Measurements from ENCODE around the gene SCUBE3.

Gene SCUBE3

DNA sequence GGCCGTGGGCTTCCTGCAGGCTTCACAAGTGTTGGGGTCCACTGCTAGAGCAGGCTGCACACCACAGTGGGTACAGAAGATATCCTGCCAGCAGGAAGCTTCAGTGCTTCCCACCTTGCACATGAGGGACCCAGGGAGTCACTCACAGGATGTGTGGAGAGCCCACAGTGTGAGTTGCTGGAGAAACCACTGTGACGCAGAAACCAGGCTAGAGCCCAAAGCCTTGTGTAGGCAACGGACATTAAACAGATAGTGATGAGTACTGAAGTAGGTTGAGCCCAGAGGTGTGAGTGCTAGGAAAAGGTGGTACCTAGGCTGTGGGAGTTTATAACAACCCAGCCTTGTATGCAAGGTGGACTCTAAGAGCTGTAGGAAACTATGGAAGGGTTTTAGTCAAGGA, 65.0 kb downstream of the SCUBE3 start:
- DNase-seq, result no peak

DNA sequence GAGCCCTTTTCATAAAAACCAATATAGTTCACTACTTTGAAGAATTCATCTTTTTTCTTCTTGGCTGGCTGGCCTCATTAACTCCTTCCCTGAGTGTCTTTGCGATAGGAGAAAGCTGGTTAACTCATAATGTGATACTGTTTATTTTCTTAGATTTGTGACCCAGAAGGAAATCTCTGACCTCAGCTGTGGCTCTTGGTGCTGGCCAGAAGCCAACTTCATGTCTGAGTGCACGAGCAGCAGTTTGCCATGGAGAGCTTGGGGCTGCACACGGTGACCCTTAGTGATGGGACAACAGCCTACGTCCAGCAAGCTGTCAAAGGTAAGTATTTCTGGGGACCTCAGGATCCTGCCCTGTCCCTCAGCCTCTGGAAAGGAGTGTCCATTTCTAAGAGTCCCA, 67.1 kb downstream of the SCUBE3 start:
- DNase-seq, result no peak

- no peak for DNase-seq
These were observed 68.7 kb downstream of the SCUBE3 start for GRCh38 chr6:35282472-35282871.

DNA sequence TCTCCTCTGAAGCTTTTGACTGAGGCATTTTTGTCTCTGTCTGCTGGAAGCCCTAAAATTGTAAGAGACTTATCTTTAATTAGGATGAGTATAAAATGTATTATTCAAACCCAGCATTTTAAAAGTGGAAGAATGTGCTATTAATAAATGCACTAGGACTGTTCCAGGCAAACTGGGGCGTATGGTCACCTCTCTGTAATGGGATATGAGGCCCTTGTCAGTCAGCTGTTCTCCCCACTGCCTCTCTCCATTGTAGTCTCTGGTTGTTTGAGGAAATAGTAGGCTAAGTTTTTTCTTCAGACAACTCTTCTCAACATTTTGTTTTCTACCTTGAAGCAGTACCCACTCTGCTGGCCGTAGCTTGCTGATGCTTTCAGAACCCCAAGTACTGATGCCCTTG, 69.6 kb downstream of the SCUBE3 start:
- no peak for DNase-seq

DNA sequence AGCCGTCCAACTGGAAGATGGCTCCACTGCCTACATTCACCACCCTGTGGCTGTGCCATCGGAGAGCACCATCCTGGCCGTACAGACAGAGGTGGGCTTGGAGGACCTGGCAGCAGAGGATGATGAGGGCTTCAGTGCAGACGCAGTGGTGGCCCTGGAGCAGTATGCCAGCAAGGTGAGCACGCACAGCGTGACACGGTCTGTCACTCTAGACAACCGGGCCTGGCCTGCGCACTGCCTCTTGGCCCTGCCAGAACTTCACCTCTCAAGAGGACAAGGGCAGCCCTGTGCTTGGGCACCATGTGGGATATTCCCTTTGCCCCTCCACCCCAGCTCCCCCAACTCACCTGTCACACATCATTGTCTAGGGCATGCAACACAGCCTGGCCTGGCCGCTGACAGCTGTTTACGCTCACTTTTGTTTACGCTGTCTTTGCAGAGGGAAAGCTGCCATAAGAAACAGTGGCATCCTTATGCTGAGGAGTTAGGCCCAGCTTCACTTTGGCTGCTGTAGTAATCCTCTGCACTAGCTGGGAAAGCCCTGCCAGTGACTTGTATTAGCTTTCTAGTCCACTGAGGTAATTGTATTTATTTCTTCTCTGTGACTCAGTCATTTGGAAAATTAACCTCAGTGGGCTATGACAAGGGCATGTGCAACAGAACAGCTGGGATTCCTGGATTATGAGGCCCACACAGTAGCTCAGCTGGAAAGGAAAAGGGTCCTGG, 74.1 kb downstream of the SCUBE3 start:
- DNase-seq, result no peak

- DNase-seq, result no peak
These were observed 75.1 kb downstream of the SCUBE3 start for GRCh38 chr6:35288834-35289233.

DNA sequence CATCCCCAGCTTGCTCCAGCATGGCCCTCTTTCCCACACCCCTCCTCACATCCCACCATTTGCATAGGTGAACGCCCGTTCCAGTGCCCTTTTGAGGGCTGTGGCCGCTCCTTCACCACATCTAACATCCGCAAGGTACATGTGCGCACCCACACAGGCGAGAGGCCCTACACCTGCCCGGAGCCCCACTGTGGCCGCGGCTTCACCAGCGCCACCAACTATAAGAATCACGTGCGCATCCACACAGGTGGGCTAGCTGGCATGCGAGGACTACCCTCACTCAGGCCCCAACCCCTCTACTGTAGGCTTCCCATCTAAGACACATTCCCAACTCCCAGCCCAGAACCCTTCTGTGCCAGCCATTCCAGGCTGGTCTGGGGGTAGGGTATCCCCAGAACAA, 77.7 kb downstream of the SCUBE3 start:
- DNase-seq, result no peak

DNA sequence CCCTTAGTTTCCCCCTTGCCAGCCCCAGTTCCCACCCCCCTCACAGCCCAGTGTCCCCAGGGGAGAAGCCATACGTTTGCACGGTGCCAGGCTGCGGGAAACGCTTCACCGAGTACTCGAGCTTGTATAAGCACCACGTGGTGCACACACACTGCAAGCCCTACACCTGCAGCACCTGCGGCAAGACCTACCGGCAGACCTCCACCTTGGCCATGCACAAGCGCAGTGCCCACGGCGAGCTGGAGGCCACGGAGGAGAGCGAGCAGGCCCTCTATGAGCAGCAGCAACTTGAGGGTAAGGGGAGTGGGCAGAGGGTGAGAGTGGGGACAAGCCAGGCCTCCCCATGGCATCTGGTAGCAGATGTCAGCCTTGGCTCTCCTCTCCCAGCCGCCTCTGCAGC, 78.7 kb downstream of the SCUBE3 start:
- DNase-seq, result no peak

DNA sequence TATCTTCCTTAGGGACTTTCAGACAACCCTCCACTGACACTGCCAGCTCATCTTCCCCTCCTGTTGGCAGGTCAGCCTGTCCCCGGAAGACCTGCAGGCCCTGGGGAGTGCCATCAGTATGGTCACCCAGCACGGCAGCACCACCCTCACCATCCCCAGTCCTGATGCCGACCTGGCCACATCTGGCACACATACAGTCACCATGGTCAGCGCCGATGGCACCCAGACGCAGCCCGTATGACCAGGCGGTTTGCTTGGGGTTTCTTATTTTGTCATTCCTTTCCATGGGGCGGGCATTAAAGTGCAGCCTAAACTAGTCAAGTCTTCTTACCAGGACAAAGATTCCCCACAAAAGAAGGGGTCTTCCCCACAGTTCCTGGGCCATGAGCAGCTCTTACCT, 79.9 kb downstream of the SCUBE3 start:
- DNase-seq, result no peak

DNA sequence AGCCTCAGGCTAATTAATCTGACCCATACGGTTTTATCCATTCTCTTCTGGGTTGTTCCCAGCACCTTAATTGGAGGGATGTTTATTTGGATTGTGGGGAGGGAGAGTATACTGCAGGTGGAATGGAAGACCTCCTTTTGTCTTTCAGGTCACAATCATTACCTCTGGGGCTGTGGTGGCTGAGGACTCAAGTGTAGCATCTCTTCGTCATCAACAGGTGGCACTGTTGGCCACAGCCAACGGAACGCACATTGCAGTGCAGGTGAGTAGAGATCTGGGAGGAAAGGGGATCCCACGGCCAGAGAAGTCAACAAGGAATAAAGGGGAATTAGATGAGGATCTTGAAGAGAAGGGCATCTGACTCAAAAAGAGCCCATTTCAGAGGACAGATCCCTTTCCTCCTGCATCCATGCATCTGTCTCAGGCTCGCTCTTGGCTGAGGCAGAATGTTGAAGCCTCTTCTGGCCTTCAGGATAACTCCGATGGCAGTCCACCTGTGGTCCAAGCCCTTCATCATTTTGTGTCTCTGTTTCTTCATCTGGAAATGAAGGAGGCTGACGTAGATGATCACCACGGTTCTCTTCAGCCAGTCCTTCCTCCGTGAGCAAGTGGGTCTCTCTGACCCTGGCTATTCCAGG, 80.7 kb downstream of the SCUBE3 start:
- DNase-seq, result no peak

GRCh38 chr6:35295036-35295435, 81.3 kb downstream of the SCUBE3 start:
- no peak for DNase-seq

GRCh38 chr6:35295521-35296315, 82.0 kb downstream of the SCUBE3 start:
- no peak for DNase-seq

DNA sequence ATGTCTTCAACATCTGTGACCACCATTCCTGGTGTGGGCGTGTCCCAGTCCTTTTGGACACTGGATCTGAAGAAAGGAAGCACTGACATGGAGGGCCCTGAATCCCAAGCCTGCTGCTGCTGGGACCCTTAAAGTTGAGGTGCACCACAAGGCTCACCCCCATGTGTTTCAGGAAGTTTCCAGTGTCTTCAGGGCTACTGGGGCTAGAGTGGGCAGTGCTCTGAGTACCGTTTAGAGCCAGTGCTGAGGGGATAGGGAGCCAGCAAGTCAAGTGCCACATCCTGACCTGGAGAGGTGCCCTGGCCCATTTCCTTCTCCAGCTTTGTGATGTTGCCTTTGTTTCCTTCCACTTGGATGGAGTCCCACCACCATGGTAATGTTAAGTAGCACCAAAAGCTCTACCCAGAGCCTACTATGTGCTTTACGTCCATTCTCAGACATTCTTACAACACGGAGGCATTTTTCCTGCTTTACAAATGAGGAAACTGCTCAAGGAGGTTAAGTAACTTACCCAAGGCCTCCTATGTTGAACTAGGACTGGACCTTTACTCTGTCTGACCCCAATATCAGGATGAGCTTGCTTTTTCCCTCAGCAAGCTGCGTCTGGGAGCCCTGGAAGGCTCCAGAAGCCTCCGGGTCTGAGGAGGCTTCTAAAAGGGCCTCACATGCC, 83.3 kb downstream of the SCUBE3 start:
- no peak for DNase-seq

- DNase-seq, result peak; percentile 88
These were observed 84.1 kb downstream of the SCUBE3 start, which contains the start of gene DEF6 for GRCh38 chr6:35297601-35298481. Gene DEF6, plus strand, starts transcription at chr6:35297818. Its CDS starts 39 bp downstream, at chr6:35297857.

DNA sequence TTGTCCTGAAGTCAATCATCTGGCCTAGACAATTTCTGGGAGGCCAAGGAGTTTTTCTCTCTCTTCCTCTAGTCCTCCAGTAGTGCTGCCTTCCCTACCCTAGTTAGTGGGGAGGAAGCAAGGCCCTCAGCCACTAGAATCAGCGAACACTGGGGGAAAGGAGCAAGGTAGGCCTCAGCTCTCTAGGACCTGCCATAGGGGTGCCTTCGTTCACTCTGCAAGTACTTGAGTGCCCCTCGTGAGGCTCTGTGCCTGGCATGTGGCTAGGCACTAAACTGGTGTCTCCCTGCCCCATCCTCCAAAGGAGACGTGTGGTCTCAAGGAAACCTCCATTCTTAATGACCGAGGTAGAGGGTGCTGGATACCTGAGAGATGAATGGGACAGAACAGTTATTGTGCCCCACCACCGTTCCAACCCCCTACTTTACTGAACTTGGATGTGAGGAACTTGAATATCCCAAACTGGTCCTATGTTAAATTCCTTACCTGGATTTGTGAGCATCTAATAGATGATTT, 84.9 kb downstream of the SCUBE3 start:
- no peak for DNase-seq

DNA sequence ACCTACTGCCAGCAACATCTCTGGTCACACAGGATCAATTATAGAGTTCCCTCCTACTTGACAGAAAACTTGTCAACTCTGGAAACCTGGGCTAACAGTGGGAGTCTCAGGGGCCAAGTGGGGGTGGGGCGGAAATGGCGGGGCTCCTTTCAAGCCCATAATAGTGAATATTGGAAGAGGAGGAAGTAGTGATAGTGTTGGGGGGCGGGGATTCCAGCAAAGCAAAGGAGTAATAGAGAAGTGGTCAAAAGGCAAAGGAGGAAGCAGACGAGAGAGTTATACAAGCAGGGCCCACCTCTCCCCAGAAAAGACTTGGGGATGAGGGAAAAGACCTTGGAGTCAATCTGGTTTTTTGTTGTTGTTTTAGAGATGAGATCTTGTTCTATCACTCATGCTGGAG, 85.9 kb downstream of the SCUBE3 start:
- DNase-seq, result peak; percentile 69

DNA sequence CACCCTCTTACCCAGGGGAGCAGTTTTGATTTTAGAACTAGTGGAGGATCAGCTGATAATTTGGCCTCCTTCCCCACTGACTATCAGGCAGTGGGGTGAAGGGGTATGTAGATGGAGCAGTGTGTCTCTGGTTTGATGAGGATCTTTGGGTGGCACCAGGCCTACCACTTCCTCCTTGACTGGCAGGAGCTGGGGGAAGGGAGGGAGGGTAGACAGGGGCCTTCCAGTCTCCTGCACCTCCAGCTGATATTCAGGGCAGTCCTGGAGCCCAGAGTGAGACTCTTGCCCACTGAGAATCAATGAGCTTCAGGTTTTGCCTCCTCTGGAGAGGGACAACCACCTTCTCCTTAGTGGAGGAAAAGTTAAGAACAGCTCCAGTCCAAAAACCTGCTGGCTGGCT, 87.1 kb downstream of the SCUBE3 start:
- no peak for DNase-seq
